Measurements from ENCODE around the gene BORCS5.

Gene BORCS5

GRCh38 chr12:12476857-12477531 is 120.1 kb downstream of the BORCS5 start:
- Histone ChIP-seq H3K9me2 (replicated peaks; ENCODE audit: low read depth, low read length) (no peaks in the 10 kb centered on the region), H3K9me3 (ENCODE audit: insufficient read depth, low read depth, low read length) (no peaks in the 10 kb centered on the region), H3K4me1 (ENCODE audit: insufficient read depth, low read length, poor library complexity, severe bottlenecking) (peaks cover 6% of the 10 kb centered on the region), H3K27me3 (ENCODE audit: insufficient read depth, low read length, poor library complexity, severe bottlenecking) (no peaks in the 10 kb centered on the region), H3K9ac (ENCODE audit: low read depth, low read length, poor library complexity, severe bottlenecking) (no peak overlapping the region), H3K4me3 (ENCODE audit: low read length, poor library complexity, severe bottlenecking) (no peak overlapping the region), H3F3A (ENCODE audit: low read depth) (no peaks in the 10 kb centered on the region), H3K79me2 (ENCODE audit: insufficient read depth, low read length) (no peaks in the 10 kb centered on the region), H2AFZ (ENCODE audit: low read length) (no peak overlapping the region), H3K4me2 (ENCODE audit: low read depth, low read length, poor library complexity, severe bottlenecking) (no peak overlapping the region), H4K20me1 (ENCODE audit: insufficient read depth, low read length, poor library complexity, severe bottlenecking) (no peaks in the 10 kb centered on the region), H3K36me3 (ENCODE audit: insufficient read depth, low read length) (no peaks in the 10 kb centered on the region)
- no peak for TF ChIP-seq EZH2phosphoT487 (IDR thresholded peaks at IDR 0.05; ENCODE audit: borderline replicate concordance)
- TF ChIP-seq CTCF (conservative IDR thresholded peaks at IDR 0.05; ENCODE audit: low read length): no peak

GRCh38 chr12:12477532-12477890 is 120.6 kb downstream of the BORCS5 start:
- H3K4me3 ChIP-seq (ENCODE audit: low read length, poor library complexity, severe bottlenecking): no peak overlapping the region
- peaks cover 10% of the 10 kb centered on the region for H3K4me1 ChIP-seq (ENCODE audit: insufficient read depth, low read length, poor library complexity, severe bottlenecking)
- no peaks in the 10 kb centered on the region for H3K9me2 ChIP-seq (replicated peaks; ENCODE audit: low read depth, low read length)
- no peaks in the 10 kb centered on the region for H3K36me3 ChIP-seq (ENCODE audit: insufficient read depth, low read length)
- H3K4me2 ChIP-seq (ENCODE audit: low read depth, low read length, poor library complexity, severe bottlenecking): no peak overlapping the region
- H3F3A ChIP-seq (ENCODE audit: low read depth): no peaks in the 10 kb centered on the region
- H3K27me3 ChIP-seq (ENCODE audit: insufficient read depth, low read length, poor library complexity, severe bottlenecking): no peaks in the 10 kb centered on the region
- no peaks in the 10 kb centered on the region for H3K79me2 ChIP-seq (ENCODE audit: insufficient read depth, low read length)
- no peak for TF ChIP-seq EZH2phosphoT487 (IDR thresholded peaks at IDR 0.05; ENCODE audit: borderline replicate concordance)
- TF ChIP-seq CTCF (conservative IDR thresholded peaks at IDR 0.05; ENCODE audit: low read length): no peak
- no peaks in the 10 kb centered on the region for H3K9me3 ChIP-seq (ENCODE audit: insufficient read depth, low read depth, low read length)
- H2AFZ ChIP-seq (ENCODE audit: low read length): no peak overlapping the region
- H4K20me1 ChIP-seq (ENCODE audit: insufficient read depth, low read length, poor library complexity, severe bottlenecking): no peaks in the 10 kb centered on the region
- H3K9ac ChIP-seq (ENCODE audit: low read depth, low read length, poor library complexity, severe bottlenecking): no peak overlapping the region

- Histone ChIP-seq H3K9ac (ENCODE audit: low read depth, low read length, poor library complexity, severe bottlenecking) (no peak overlapping the region), H3K27me3 (ENCODE audit: insufficient read depth, low read length, poor library complexity, severe bottlenecking) (no peaks in the 10 kb centered on the region), H3K4me1 (ENCODE audit: insufficient read depth, low read length, poor library complexity, severe bottlenecking) (peaks cover 10% of the 10 kb centered on the region), H3K9me3 (ENCODE audit: insufficient read depth, low read depth, low read length) (no peaks in the 10 kb centered on the region), H2AFZ (ENCODE audit: low read length) (no peak overlapping the region), H3F3A (ENCODE audit: low read depth) (no peaks in the 10 kb centered on the region), H3K9me2 (replicated peaks; ENCODE audit: low read depth, low read length) (no peaks in the 10 kb centered on the region), H3K36me3 (ENCODE audit: insufficient read depth, low read length) (no peaks in the 10 kb centered on the region), H3K79me2 (ENCODE audit: insufficient read depth, low read length) (no peaks in the 10 kb centered on the region), H3K4me3 (ENCODE audit: low read length, poor library complexity, severe bottlenecking) (no peak overlapping the region), H3K4me2 (ENCODE audit: low read depth, low read length, poor library complexity, severe bottlenecking) (no peak overlapping the region), H4K20me1 (ENCODE audit: insufficient read depth, low read length, poor library complexity, severe bottlenecking) (no peaks in the 10 kb centered on the region)
- TF ChIP-seq EZH2phosphoT487 (IDR thresholded peaks at IDR 0.05; ENCODE audit: borderline replicate concordance) (no peak), CTCF (conservative IDR thresholded peaks at IDR 0.05; ENCODE audit: low read length) (no peak)
These were observed 123.2 kb downstream of the BORCS5 start for GRCh38 chr12:12480074-12480473.

Measured in Loucy (cell line).